ENCODE data around the gene NIP7.
"Not testable (repeated sequence)": the region's sequence is repeated elsewhere in the genome, so short reads cannot be mapped to it uniquely, and the experiment has no call there.

NIP7 gene

GRCh38 chr16:69346683-69347082 lies 7.1 kb downstream of the NIP7 start:
- DNase-seq: no peak

DNA sequence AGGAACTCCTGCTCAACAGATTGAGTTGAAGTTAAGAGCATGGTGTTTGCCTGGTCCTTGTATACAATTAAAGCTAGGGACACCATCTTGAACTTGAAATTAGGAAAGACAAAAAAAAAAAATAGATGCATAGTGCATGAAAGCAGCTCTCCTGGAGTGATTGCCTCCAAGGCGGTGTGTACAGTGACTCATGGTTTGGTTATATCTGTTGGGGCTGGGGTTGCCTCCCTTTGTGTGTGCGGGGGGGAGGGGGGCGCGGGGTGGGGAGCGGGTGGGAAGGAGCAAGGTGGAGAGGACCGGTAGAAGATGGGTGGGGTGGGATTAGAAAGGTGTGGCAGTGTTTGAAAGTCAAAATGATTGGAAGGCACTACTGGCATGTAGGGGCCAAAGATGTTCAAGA lies 8.7 kb downstream of the NIP7 start:
- DNase-seq: no peak

GRCh38 chr16:69349536-69349935 lies 10.0 kb downstream of the NIP7 start:
- DNase-seq: no peak

GRCh38 chr16:69350536-69351133 lies 11.1 kb downstream of the NIP7 start:
- no peak for DNase-seq

DNA sequence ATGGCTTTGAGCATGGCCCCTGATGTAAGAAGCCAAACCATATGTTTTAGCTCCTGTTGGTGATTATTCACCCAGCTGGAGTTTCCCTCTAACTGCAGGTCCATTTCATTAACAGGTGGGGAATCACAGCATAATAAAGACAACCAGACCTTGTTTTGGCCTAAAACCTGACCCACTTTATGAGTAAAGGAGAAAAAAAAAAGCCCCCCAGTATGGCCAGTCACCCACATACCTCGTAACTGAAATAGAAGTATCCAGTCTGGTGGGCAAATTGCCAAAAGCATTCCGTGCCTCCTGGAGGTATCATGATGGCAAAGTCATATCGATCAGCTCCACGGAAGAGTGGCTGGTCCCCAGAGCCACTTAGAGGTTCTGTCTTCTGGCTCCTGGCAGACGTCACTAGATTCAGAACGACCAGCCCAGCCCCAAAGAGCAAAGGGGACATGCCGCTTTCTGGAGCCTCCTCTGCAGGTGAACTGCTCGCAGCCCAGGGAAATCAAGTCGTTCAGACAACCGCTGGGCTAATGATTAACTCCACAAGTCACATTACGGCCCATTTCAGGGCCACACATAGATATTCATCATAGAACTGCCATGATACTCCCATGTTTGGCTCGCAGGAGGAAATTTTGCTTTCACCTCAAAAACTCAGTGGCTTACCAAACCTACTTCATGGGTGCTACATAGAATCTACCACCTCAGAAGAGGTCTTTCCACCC lies 11.9 kb downstream of the NIP7 start, which contains the start of gene TMED6:
TMED6 (minus strand) TSS at position 478 of the 719 bp plus-strand sequence; CDS start at position 445, 33 bp downstream.
- no peak for DNase-seq

GRCh38 chr16:69360070-69360469 lies 20.5 kb downstream of the NIP7 start:
- DNase-seq: not testable (repeated sequence)

- no peak for DNase-seq
Measured at GRCh38 chr16:69363281-69363717, 23.7 kb downstream of the NIP7 start.

GRCh38 chr16:69364088-69364487 lies 24.5 kb downstream of the NIP7 start:
- DNase-seq: no peak

GRCh38 chr16:69365901-69366300 lies 26.3 kb downstream of the NIP7 start:
- no peak for DNase-seq

DNA sequence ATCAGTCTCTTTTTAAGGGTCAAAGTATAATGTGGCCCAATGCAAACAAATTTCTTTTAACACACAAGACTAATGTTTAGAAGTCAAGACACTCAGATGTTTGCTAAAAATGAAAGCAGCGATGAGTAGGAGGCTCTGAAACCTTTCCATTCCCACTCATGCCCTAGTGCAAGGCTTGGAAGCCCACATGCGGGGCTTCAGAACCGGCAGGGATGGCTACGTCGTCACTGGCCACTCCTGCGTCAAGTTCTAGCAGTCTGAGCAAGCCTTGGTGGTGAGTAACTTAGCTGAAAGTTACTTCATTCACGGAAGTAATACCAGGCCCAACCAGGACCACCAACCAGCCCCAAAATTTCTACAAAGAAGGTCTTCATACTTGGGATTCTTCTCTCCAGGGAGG lies 26.9 kb downstream of the NIP7 start:
- no peak for DNase-seq

- DNase-seq: no peak
Measured at GRCh38 chr16:69367980-69368379, 28.4 kb downstream of the NIP7 start.

GRCh38 chr16:69368866-69369265 lies 29.3 kb downstream of the NIP7 start:
- no peak for DNase-seq

DNA sequence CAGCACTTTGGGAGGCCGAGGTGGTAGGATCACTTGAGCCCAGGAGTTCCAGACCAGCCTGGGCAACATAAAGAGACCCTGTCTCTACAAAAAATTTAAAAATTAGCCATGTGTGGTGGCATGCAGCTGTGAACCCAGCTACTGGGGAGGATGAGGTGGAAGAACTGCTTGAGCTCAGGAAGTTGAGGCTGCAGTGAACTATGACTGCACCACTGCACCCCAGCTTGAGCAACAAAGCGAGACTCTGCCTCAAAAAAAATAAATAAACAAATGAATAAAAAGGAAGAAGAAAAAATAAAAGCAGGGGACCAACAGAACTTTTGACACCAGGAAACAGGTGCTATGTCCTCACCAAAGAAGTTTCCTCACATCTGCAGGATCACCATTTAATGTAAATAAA lies 32.0 kb downstream of the NIP7 start:
- DNase-seq: no peak

- no peak for DNase-seq
Measured at GRCh38 chr16:69373019-69373418, 33.4 kb downstream of the NIP7 start.

DNA sequence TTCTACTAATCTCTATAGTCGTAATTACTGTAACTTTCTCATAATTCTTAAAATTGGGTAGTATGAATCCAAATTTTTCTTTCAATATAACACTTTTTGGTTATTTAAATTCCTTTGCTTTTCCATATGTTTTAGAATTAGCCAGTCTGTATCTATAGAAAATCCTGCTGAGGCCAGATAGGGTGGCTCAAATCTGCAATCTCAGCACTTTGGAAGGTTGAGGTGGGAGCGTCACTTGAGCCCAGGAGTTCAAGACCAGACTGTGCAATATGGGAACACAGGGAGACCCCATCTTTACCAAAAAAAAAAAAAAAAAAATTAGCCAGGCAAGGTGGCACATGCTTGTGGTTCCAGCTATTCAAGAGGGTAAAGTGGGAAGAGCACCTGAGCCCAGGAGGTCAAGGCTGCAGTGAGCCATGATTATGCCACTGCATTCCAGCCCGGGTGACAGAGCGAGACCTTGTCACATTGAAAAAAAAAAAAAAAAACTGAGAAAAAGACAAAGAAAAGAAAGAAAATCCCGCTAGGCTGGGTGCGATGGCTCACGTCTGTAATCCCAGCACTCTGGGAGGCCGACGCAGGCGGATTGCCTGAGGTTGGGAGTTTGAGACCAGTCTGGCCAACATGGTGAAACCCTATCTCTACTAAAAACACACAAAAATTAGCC lies 37.0 kb downstream of the NIP7 start:
- DNase-seq: no peak

DNA sequence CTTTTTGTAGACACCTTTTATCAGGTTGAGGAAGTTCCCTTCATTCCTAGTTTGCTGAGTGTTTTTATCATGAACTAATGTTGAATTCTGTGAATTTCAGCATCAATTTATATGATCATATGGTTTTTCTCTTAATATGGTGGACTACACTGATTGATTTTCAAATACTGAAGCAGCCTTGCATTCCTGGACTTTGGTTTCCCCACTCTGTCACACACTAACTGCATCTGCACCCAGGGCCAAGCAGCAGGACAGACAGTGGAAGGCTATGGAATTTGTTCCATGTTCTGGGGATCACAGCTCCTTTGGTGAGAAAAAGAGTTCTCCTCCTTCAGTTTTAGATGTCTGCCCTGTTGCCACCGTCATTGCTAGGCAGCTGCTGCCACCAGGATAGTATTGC lies 38.5 kb downstream of the NIP7 start:
- no peak for DNase-seq

- DNase-seq: no peak
Measured at GRCh38 chr16:69378760-69379159, 39.2 kb downstream of the NIP7 start.

DNA sequence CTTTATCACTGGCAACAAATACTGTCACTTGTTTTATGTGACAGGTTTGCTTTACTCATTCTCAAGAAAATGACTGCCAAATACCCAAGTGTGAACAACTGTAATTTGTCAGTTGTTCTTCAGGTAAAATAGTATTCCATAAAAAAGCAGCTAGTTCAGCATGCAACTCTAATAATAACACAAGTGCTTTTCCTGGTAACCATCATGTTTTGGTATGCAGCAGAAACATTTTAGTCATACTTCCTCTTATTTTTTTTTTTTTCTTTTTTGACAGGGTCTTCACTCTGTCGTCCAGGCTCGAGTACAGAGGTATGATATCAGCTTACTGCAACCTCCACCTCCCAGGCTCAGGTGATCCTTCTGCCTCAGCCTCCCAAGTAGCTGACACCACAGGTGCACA lies 41.7 kb downstream of the NIP7 start:
- DNase-seq: no peak

DNA sequence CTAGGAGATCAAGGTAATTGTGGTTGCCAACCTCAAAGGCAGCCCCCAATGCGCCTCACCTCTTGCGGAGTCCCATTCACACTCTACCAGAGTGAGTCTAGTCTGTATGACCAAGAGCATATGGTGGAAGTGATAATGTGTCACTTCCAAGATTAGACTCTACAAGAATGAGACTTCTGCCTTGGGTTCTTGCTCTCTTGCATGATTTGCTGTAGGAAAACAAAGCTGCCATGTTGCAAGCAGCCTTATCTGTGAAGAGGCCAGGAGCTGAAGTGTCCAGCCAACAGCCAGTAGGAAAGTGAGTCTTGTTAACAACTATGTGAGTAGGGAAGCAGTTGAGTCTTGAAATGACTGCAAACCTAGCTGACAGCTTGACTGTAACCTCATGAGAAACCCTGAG lies 42.8 kb downstream of the NIP7 start:
- no peak for DNase-seq

DNA sequence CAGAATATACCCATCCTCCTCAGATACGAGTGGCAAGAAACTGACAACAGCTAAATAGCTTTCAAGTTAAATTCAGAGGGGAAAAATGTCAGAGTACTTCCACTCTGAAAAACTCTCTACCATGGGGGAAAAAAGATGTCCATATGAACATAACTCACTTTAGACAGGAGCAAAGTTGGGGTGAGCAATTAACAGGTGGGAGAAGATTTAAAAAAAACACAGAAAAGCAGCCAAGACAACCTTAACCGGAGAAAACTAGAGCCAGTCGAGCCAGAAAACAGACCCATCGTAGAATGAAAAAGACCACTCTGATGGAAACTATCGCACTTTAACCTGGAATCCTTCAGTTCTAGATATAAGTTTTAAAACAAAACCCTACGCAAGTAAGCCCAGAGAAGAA lies 45.4 kb downstream of the NIP7 start:
- no peak for DNase-seq

DNA sequence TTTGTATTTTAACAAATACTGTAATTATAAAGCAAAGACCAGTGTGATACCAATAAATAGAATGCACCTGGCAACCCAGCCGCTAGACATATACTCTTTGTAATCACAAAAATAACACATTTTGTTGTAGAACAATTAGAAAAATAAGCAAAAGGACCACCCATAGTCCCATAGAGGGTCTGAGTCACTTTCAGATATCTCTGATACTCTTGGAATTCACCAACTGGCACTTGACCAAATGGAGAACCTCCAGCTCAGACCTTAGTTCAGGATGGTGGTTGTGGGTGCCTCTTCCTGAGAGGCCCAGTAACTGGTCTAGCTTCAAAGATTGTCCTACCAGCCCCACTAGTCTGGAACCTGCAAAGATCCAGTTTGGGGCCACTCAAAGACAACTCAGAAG lies 47.0 kb downstream of the NIP7 start:
- peak; percentile 21 for DNase-seq
